Lung (tissue), 12 donors: ENCODE data around the gene MED27. TPM values are rescaled to one million over a fixed set of nuclear protein-coding genes. Genes with fewer than 3 reads are reported as not detected.

Experiments used
- ATAC-seq: fragments of 200-7000 bp; cut with Tn5 transposase; one replicate; pipeline ENCODE4 v1.9.1; 2020; ENCODE audit warnings: moderate number of reproducible peaks; ENCODE audit not compliant: insufficient read depth, low FRiP score
- DNase-seq, 3 donors: peaks; one replicate each; pipeline ENCODE4 v3.0.0-alpha.2; 2013 to 2017
- H3K27ac ChIP-seq, 2 donors: one replicate each; pipeline ENCODE4 v1.5.1; 2013; ENCODE audit warnings: mild to moderate bottlenecking in 2 of 2, moderate library complexity in 2 of 2, control low read depth in 1 of 2, inconsistent platforms in 1 of 2, low read depth in 1 of 2, low read length in 1 of 2
- H3K27me3 ChIP-seq, 3 donors: one replicate each; pipeline ENCODE4 v1.5.1; 2013; ENCODE audit warnings: low read length in 2 of 3; ENCODE audit not compliant: control insufficient read depth in 3 of 3, insufficient read depth in 3 of 3
- H3K36me3 ChIP-seq, 4 donors: one replicate each; pipeline ENCODE4 v1.5.1; 2013; ENCODE audit warnings: low read length in 4 of 4, mild to moderate bottlenecking in 1 of 4, moderate library complexity in 1 of 4; ENCODE audit not compliant: control insufficient read depth in 4 of 4, insufficient read depth in 4 of 4
- H3K4me1 ChIP-seq, 5 donors: one replicate each; pipeline ENCODE4 v1.5.1; 2013; ENCODE audit warnings: low read length in 5 of 5, mild to moderate bottlenecking in 2 of 5, moderate library complexity in 1 of 5; ENCODE audit not compliant: control insufficient read depth in 5 of 5, insufficient read depth in 5 of 5
- H3K4me3 ChIP-seq: one replicate; pipeline ENCODE4 v1.5.1; 2013; ENCODE audit warnings: mild to moderate bottlenecking, control low read depth, moderate library complexity
- H3K9ac ChIP-seq, 2 donors: one replicate each; pipeline ENCODE4 v1.5.1; 2013; ENCODE audit warnings: low read length in 2 of 2, control low read depth in 1 of 2; ENCODE audit not compliant: insufficient read depth in 1 of 2
- H3K9me3 ChIP-seq, 4 donors: one replicate each; pipeline ENCODE4 v1.5.1; 2013; ENCODE audit warnings: low read length in 3 of 4, mild to moderate bottlenecking in 1 of 4, moderate library complexity in 1 of 4; ENCODE audit not compliant: control insufficient read depth in 4 of 4, insufficient read depth in 3 of 4
- CTCF ChIP-seq: IDR thresholded peaks from 2 replicates; pipeline ENCODE4 v1.5.1; 2012; ENCODE audit warnings: mild to moderate bottlenecking; ENCODE audit errors: control extremely low read depth, extremely low read depth
- WGBS, 2 donors: extraction: QIAGEN DNeasy Blood & Tissue Kit; methylation state at CpG; one replicate each; pipeline ENCODE4 v1.1.7; 2013; 5-methylcytosine and 5-hydroxymethylcytosine counted together
- polyA plus RNA-seq, 2 donors: library from polyadenylated mRNA; stranded (reverse); fragments of 200-250 nt; gene quantifications; one replicate each; pipeline ENCODE4 v1.2.1, GENCODE V29; 2013
- total RNA-seq, 2 donors: library from RNA; depleted of rRNA in 1 of 2; stranded (reverse); fragments of >200 nt in 1 of 2; gene quantifications; one replicate each; pipeline ENCODE4 v1.2.1, GENCODE V29; 2014 to 2021
- donor health status: control.
- donor health status: control.
- donor health status: Bipolar disorder and iron deficiency.
- donor health status: healthy.
- donor health status: DM: yes; HTN: yes; CAD: no.

Gene MED27
- total and polyA plus RNA-seq, 4 donors: 9.8 to 22.3 (median 16.7) TPM

GRCh38 chr9:131817627-131818026 is 262.0 kb downstream of the MED27 start:
- peaks cover 0 to 18% (median 2%) of the 10 kb centered on the region in 5 donors for H3K4me1 ChIP-seq
- no peaks in the 10 kb centered on the region for H3K36me3 ChIP-seq
- DNase-seq (peak in 2 of 3 donors; percentile 50 to 77), ATAC-seq (no peak)
- H3K4me3 ChIP-seq: no peak overlapping the region
- no peak overlapping the region for H3K27ac ChIP-seq
- no peak overlapping the region for H3K9ac ChIP-seq
- peaks cover 0 to 9% (median 5%) of the 10 kb centered on the region in 3 donors for H3K27me3 ChIP-seq
- no peak for TF ChIP-seq CTCF
- 42 to 58% methylated on average over 9 of the region's 9 CpGs for WGBS, 2 donors
- no peaks in the 10 kb centered on the region for H3K9me3 ChIP-seq

DNA sequence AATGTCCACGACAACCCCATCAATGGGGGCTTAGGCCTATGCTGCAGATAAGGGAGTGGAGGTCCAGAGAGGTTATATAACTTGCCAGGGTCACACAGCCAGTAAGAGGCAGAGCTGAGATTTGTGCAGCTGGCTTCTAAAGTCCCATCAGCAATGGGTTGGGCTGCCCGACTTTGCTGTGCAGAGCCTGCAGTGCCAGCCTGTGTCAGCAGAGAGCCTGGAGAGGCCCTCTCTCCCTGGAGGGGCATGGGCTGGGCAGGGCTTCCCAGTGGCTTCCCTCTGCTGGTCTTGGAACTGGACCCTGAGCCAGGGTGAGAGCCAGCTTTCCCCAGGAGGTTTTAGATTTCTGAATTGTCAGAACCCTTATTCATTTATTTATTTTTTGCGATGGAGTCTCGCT is 262.6 kb downstream of the MED27 start:
- Histone ChIP-seq H3K9ac (no peak overlapping the region), H3K9me3 (no peaks in the 10 kb centered on the region), H3K36me3 (no peaks in the 10 kb centered on the region), H3K27ac (no peak overlapping the region), H3K4me3 (no peak overlapping the region), H3K27me3 (peaks cover 0 to 9% (median 4%) of the 10 kb centered on the region in 3 donors), H3K4me1 (peaks cover 0 to 18% (median 2%) of the 10 kb centered on the region in 5 donors)
- no peak for TF ChIP-seq CTCF
- DNase-seq: no peak
- 83 to 84% methylated on average over 4 of the region's 4 CpGs for WGBS, 2 donors
- no peak for ATAC-seq

DNA sequence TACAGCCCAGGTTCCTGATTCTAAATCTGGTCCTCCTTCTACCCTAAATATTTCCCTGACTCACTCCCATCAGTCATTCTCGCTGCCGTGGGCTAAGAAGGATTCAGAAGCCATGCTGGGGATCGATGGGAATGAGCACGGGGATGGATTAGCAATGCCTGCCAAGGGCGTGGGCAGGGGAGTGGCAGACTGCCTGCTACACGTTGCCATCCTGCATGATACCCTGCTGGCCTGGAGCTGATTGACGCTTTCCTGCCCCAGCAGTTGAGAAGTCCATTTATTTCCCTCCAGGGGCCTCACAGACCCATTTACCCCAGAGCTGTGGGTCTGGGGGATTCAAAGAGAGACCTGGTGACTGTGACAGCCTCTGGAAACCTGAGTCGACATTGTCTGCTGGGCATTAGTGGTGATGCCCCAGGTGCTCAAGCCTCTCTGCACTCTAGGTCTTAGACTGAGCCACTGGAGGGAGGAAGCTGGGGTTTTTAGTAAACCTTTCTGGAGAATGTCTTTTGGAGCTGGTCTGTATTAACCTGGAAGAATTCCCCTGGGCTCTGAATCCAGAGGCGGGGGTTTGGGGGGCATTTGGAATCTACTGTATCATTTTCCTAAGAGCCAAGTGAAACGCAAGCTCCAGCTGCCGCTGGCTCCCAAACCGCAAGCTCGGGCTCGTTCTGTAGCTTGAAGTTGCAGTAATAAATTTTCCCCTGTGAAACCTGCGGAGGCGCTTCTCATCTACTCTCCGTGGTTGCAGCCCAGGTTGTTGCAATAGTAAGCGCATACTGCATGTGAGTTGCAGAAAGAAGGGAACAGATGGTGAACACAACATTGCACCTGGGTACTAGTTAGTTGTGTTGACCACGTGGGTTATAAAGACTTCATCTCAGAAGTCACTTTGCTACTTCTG is 263.4 kb downstream of the MED27 start:
- H3K9ac ChIP-seq: no peak overlapping the region
- no peaks in the 10 kb centered on the region for H3K9me3 ChIP-seq
- DNase-seq: peak in 1 of 3 donors; percentile 32
- peaks cover 0 to 18% (median 2%) of the 10 kb centered on the region in 5 donors for H3K4me1 ChIP-seq
- H3K27ac ChIP-seq: no peak overlapping the region
- 57 to 66% methylated on average over 19 of the region's 19 CpGs for WGBS, 2 donors
- TF ChIP-seq CTCF: no peak
- ATAC-seq: no peak
- no peaks in the 10 kb centered on the region for H3K36me3 ChIP-seq
- H3K27me3 ChIP-seq: peaks cover 0 to 6% (median 0%) of the 10 kb centered on the region in 3 donors
- H3K4me3 ChIP-seq: no peak overlapping the region
